Aorta (tissue), 5 donors: ENCODE results near the gene SLC35A5. TPM values are rescaled to one million over a fixed set of nuclear protein-coding genes. Genes with fewer than 3 reads are reported as not detected.

Source experiments
- ATAC-seq: fragments of 200-7000 bp; cut with Tn5 transposase; one replicate; pipeline ENCODE4 v1.9.1; 2022; ENCODE audit warnings: moderate library complexity; ENCODE audit not compliant: low FRiP score
- DNase-seq, 2 donors: peaks; one replicate each; pipeline ENCODE4 v3.0.0-alpha.2; 2020
- H3K27ac ChIP-seq, 2 donors: one replicate each; pipeline ENCODE4 v1.5.1; 2013; ENCODE audit warnings: low read length in 2 of 2, mild to moderate bottlenecking in 2 of 2, moderate library complexity in 2 of 2, control low read depth in 1 of 2, inconsistent platforms in 1 of 2, low read depth in 1 of 2
- H3K27me3 ChIP-seq, 2 donors: one replicate each; pipeline ENCODE4 v1.6.1; 2013; ENCODE audit warnings: control low read depth in 1 of 2, low read length in 1 of 2, mild to moderate bottlenecking in 1 of 2, moderate library complexity in 1 of 2; ENCODE audit not compliant: insufficient read depth in 2 of 2, control insufficient read depth in 1 of 2
- H3K36me3 ChIP-seq, 2 donors: one replicate each; pipeline ENCODE4 v1.6.1; 2013; ENCODE audit warnings: control low read depth in 1 of 2, low read length in 1 of 2, mild to moderate bottlenecking in 1 of 2; ENCODE audit not compliant: insufficient read depth in 2 of 2, control insufficient read depth in 1 of 2
- H3K4me1 ChIP-seq, 2 donors: one replicate each; pipeline ENCODE4 v1.6.1; 2013; ENCODE audit warnings: low read length in 2 of 2, control low read depth in 1 of 2, mild to moderate bottlenecking in 1 of 2, moderate library complexity in 1 of 2; ENCODE audit not compliant: insufficient read depth in 2 of 2, control insufficient read depth in 1 of 2
- H3K4me3 ChIP-seq, 2 donors: one replicate each; pipeline ENCODE4 v1.5.1; 2013; ENCODE audit warnings: low read length in 2 of 2, control low read depth in 1 of 2, mild to moderate bottlenecking in 1 of 2
- H3K9me3 ChIP-seq: one replicate; pipeline ENCODE4 v1.6.1; 2013; ENCODE audit warnings: mild to moderate bottlenecking, low read length; ENCODE audit not compliant: control insufficient read depth
- WGBS, 2 donors: extraction: QIAGEN DNeasy Blood & Tissue Kit; methylation state at CpG; one replicate each; pipeline ENCODE4 v1.1.7; 2013; 5-methylcytosine and 5-hydroxymethylcytosine counted together
- intact Hi-C, 2 donors: fragments of 100-400 bp; cut with DNase I; formaldehyde crosslinking; loops; one replicate each; pipeline versions ENCODE4 v1.14.2 to v1.15.0; 2022
- polyA plus RNA-seq, 2 donors: library from polyadenylated mRNA; stranded (reverse); fragments of 200-250 nt; gene quantifications; one replicate each; pipeline ENCODE4 v1.2.3, GENCODE V29; 2013
- total RNA-seq, 2 donors: library from RNA; stranded (reverse); fragmentation: NEBNext Ultra II Directional; extraction: Animal tissue kit (Norgen Biotek cat#: 25700); gene quantifications; one replicate each; pipeline ENCODE4 v1.2.1, GENCODE V29; 2021
- donor health status: healthy with polysubstance abuse.
- donor health status: Bipolar disorder and iron deficiency.
- donor health status: DM: no; HTN: no; CAD: no.
- donor health status: DM: no; HTN: no; CAD: no.
- donor health status: DM: yes; HTN: yes; CAD: no.

The SLC35A5 gene
- total and polyA plus RNA-seq, 4 donors: 10.0 to 30.5 (median 25.4) TPM

DNA sequence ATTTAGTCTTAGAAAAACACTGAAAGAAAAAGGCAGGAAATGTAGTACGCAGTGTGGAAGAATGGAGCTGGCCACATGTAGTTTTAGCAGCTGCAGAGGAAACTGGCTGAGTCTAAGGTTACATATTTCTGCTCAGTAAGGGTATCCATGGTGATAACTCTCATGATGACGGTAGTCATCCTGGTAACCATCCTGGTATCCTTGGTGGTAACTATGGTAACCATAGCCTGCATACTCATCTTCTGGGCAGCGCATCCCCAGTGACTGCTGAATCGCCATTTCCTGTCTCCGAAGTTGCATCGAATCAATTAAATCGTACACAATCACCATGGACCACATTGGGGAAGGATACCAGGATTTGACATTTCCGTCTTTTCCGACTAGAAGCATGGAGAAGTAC is 43.4 kb downstream of the SLC35A5 start:
- Histone ChIP-seq H3K27me3 (no peaks in the 10 kb centered on the region), H3K36me3 (no peaks in the 10 kb centered on the region), H3K4me3 (no peak overlapping the region), H3K4me1 (no peaks in the 10 kb centered on the region), H3K27ac (no peak overlapping the region), H3K9me3 (no peaks in the 10 kb centered on the region)
- ATAC-seq: peak; percentile 76
- 60 to 70% methylated on average over 9 of the region's 9 CpGs for WGBS, 2 donors
- DNase-seq: no peak
- intact Hi-C loops: no loop called here

- H3K36me3 ChIP-seq: no peaks in the 10 kb centered on the region
Measured at GRCh38 chr3:112606098-112606497, 44.3 kb downstream of the SLC35A5 start.

GRCh38 chr3:112607863-112608262 is 46.0 kb downstream of the SLC35A5 start:
- Histone ChIP-seq H3K4me1 (no peaks in the 10 kb centered on the region), H3K9me3 (no peaks in the 10 kb centered on the region), H3K4me3 (no peak overlapping the region), H3K36me3 (no peaks in the 10 kb centered on the region), H3K27ac (no peak overlapping the region), H3K27me3 (no peaks in the 10 kb centered on the region)
- ATAC-seq (no peak), DNase-seq (no peak)
- intact Hi-C loops: no loop called here

More at GRCh38 chr3:112606098-112606497, 44.3 kb downstream of the SLC35A5 start:
- Histone ChIP-seq H3K27ac (no peak overlapping the region), H3K4me3 (no peak overlapping the region), H3K4me1 (no peaks in the 10 kb centered on the region), H3K27me3 (no peaks in the 10 kb centered on the region), H3K9me3 (no peaks in the 10 kb centered on the region)
- DNase-seq (no peak), ATAC-seq (no peak)
- intact Hi-C loops: no loop called here
- WGBS, 2 donors: 77 to 86% methylated on average over 2 of the region's 2 CpGs

- ATAC-seq: no peak
- 88 to 91% methylated on average over 3 of the region's 3 CpGs for WGBS, 2 donors
- no peak overlapping the region for H3K4me3 ChIP-seq
- no peak for DNase-seq
- peaks cover 0 to 4% of the 10 kb centered on the region in 2 donors for H3K36me3 ChIP-seq
- H3K9me3 ChIP-seq: no peaks in the 10 kb centered on the region
- intact Hi-C loops: no loop called here
- no peaks in the 10 kb centered on the region for H3K4me1 ChIP-seq
- no peak overlapping the region for H3K27ac ChIP-seq
- no peaks in the 10 kb centered on the region for H3K27me3 ChIP-seq
Measured at GRCh38 chr3:112610121-112610520, 48.3 kb downstream of the SLC35A5 start.

DNA sequence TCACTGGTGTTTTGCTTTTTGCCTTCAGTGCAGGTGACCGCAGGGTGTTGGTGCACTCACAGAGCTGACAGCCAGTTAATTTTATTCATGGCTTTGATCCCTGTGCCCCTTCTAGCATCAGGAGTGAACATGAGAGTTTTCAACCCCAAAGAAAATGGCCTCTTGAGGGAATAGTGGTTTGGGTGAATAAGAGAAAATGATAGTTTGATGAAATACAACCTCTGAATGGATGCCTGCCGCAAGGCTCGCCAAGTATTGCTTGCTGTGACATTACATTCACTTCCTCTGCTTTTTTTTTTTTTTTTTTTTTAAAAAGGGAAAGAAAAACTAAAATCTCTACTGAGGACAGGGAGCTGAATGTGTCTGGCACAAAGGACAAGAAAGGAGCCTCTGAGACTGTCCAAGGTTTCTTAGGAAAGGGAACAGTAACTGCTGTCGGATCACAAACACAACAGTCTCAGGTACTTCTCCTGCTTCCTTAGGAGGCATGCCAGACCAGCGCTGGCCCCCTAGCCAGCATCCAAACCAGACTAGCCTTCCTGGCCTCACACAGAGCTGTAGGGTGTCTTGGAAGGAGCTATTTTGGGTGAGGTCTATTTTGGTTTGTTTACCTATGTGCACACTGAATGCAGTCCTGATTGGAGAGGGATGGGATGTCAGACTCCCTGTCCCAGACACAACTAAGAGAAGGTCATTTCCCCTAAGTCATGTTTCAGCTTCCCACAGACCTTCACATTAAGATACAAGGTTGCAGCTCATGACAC is 50.1 kb downstream of the SLC35A5 start:
- intact Hi-C loops: no loop called here
- Histone ChIP-seq H3K36me3 (peaks cover 0 to 9% of the 10 kb centered on the region in 2 donors), H3K27me3 (no peaks in the 10 kb centered on the region), H3K9me3 (no peaks in the 10 kb centered on the region), H3K27ac (no peak overlapping the region), H3K4me1 (no peaks in the 10 kb centered on the region), H3K4me3 (no peak overlapping the region)
- WGBS, 2 donors: 71 to 75% methylated on average over 5 of the region's 5 CpGs
- DNase-seq: no peak
- peak; percentile 38 for ATAC-seq

GRCh38 chr3:112615989-112616731 is 54.3 kb downstream of the SLC35A5 start:
- Histone ChIP-seq H3K9me3 (no peaks in the 10 kb centered on the region), H3K4me3 (no peak overlapping the region), H3K27ac (no peak overlapping the region), H3K4me1 (no peaks in the 10 kb centered on the region), H3K36me3 (peaks cover 0 to 10% of the 10 kb centered on the region in 2 donors), H3K27me3 (no peaks in the 10 kb centered on the region)
- ATAC-seq: no peak
- intact Hi-C loops: no loop called here
- DNase-seq: no peak
- 80% methylated on average over 7 of the region's 7 CpGs for WGBS, 2 donors

DNA sequence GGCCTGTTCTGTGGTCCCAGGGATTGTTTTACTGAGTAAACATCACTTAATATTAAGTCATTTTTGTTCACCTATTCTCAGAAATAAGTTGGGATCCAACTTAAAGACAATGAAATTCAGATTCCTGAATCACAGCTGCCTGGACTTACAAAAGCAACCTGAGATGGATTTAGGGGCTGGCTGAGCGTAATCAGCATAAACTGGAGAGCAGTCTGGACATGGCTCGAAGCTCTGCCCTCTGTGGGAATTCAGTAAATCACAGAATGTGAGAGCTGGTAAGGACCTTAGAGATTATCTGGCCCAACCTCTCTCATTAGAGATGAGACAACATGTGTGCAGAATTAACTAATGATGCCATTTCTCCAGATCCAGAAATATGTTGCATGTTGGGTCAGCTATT is 55.4 kb downstream of the SLC35A5 start:
- DNase-seq (no peak), ATAC-seq (no peak)
- H3K4me3 ChIP-seq: no peak overlapping the region
- H3K27me3 ChIP-seq: no peaks in the 10 kb centered on the region
- H3K36me3 ChIP-seq: peaks cover 0 to 10% of the 10 kb centered on the region in 2 donors
- H3K9me3 ChIP-seq: no peaks in the 10 kb centered on the region
- WGBS, 2 donors: 91 to 93% methylated on average over 2 of the region's 2 CpGs
- intact Hi-C loops: no loop called here
- no peak overlapping the region for H3K27ac ChIP-seq
- no peaks in the 10 kb centered on the region for H3K4me1 ChIP-seq

GRCh38 chr3:112619295-112619694 is 57.5 kb downstream of the SLC35A5 start:
- WGBS, 2 donors: 86 to 95% methylated on average over 2 of the region's 2 CpGs
- intact Hi-C loops: no loop called here
- peaks cover 0 to 12% of the 10 kb centered on the region in 2 donors for H3K36me3 ChIP-seq
- no peaks in the 10 kb centered on the region for H3K4me1 ChIP-seq
- no peaks in the 10 kb centered on the region for H3K27me3 ChIP-seq
- H3K4me3 ChIP-seq: no peak overlapping the region
- no peak for ATAC-seq
- no peaks in the 10 kb centered on the region for H3K9me3 ChIP-seq
- no peak for DNase-seq
- H3K27ac ChIP-seq: no peak overlapping the region

- Histone ChIP-seq H3K4me1 (peaks cover 0 to 5% of the 10 kb centered on the region in 2 donors), H3K36me3 (peaks cover 0 to 3% of the 10 kb centered on the region in 2 donors), H3K27me3 (no peaks in the 10 kb centered on the region), H3K9me3 (no peaks in the 10 kb centered on the region), H3K27ac (no peak overlapping the region), H3K4me3 (no peak overlapping the region)
- intact Hi-C loops: no loop called here
- 96% methylated on average over 5 of the region's 5 CpGs for WGBS, 2 donors
- no peak for DNase-seq
- ATAC-seq: no peak
Measured at GRCh38 chr3:112623213-112623612, 61.4 kb downstream of the SLC35A5 start.
